GM12878 (cell line): ENCODE results near the gene CHRND. TPM values are rescaled to one million over a fixed set of nuclear protein-coding genes. Genes with fewer than 3 reads are reported as not detected.

Source experiments
- ATAC-seq: fragments of 200-7000 bp; cut with Tn5 transposase; 3 replicates; pipeline ENCODE4 v1.9.1; 2020; ENCODE audit warnings: mild to moderate bottlenecking, moderate library complexity
- BruUV-seq: library from RNA; stranded (reverse); fragments of 400-500 nt; replicated peaks from 2 replicates; lab custom pipeline; 2021; lab: Mats Ljungman, UMichigan
- CTCF ChIA-PET: fragments of 300-600 bp; sonication (Branson Sonifier 250); formaldehyde crosslinking; extraction: SDS; loops from one replicate; lab custom pipeline; 2021; ENCODE audit warnings: inconsistent platforms; lab: Yijun Ruan, JAX
- POLR2A ChIA-PET: fragments of 350-600 bp; formaldehyde crosslinking; extraction: SDS; loops from one replicate; lab custom pipeline; 2021; ENCODE audit warnings: inconsistent platforms; lab: Charles Lee
- RAD21 ChIA-PET: fragments of 300-600 bp; sonication (Branson Sonifier 250); formaldehyde crosslinking; loops from one replicate; lab custom pipeline; 2023; ENCODE audit warnings: antibody characterized with exemption; ENCODE audit not compliant: unreplicated experiment; lab: Charles Lee
- SMC1A ChIA-PET: fragments of 300-600 bp; sonication (Branson Sonifier 250); formaldehyde crosslinking; loops from one replicate; lab custom pipeline; 2023; ENCODE audit not compliant: unreplicated experiment, uncharacterized antibody; lab: Charles Lee
- DNase-seq: peaks from one replicate; pipeline ENCODE4 v3.0.0-alpha.2; 2011; ENCODE audit warnings: low read depth, low spot score
- FAIRE-seq: peaks from 3 replicates; lab custom pipeline; 2011; peaks lifted over from hg19 to GRCh38; lab: Jason Lieb, UNC
- H2AFZ ChIP-seq: 2 replicates; pipeline ENCODE4 v1.6.0; 2011; ENCODE audit warnings: low read depth, low read length, control low read depth; ENCODE audit not compliant: control insufficient read depth
- H3K27ac ChIP-seq: 2 replicates; pipeline ENCODE4 v1.5.1; 2011; ENCODE audit warnings: control low read depth; ENCODE audit not compliant: control insufficient read depth, insufficient read depth
- H3K27me3 ChIP-seq, 2 experiments: replicated peaks in 1 of 2; 2 replicates each; pipeline versions ENCODE4 v1.6.0 to v1.6.1; 2011; ENCODE audit warnings: low read length in 1 of 2; ENCODE audit not compliant: control insufficient read depth in 2 of 2, insufficient read depth in 2 of 2
- H3K36me3 ChIP-seq, 2 experiments: 2 replicates each; pipeline ENCODE4 v1.5.1; 2011; ENCODE audit warnings: low read length in 1 of 2; ENCODE audit not compliant: control insufficient read depth in 2 of 2, insufficient read depth in 2 of 2
- H3K4me1 ChIP-seq: 2 replicates; pipeline ENCODE4 v1.6.1; 2011; ENCODE audit warnings: mild to moderate bottlenecking, low read length, moderate library complexity, mixed read lengths; ENCODE audit not compliant: control insufficient read depth, insufficient read depth
- H3K4me2 ChIP-seq: 2 replicates; pipeline ENCODE4 v1.6.0; 2011; ENCODE audit warnings: control low read depth; ENCODE audit not compliant: control insufficient read depth, insufficient read depth
- H3K4me3 ChIP-seq: fragments of 200-600 bp; sonication (generic); 2 replicates; pipeline ENCODE4 v1.5.1; 2016
- H3K79me2 ChIP-seq: 2 replicates; pipeline ENCODE4 v1.6.0; 2011; ENCODE audit warnings: low read length; ENCODE audit not compliant: control insufficient read depth, insufficient read depth
- H3K9ac ChIP-seq: 2 replicates; pipeline ENCODE4 v1.8.0; 2011; ENCODE audit warnings: low read length, control low read depth, mixed read lengths; ENCODE audit not compliant: control insufficient read depth, insufficient read depth
- H3K9me3 ChIP-seq: replicated peaks from 3 replicates; pipeline ENCODE4 v1.5.1; 2011; ENCODE audit warnings: mild to moderate bottlenecking, low read length; ENCODE audit not compliant: control insufficient read depth, insufficient read depth
- H4K20me1 ChIP-seq: 2 replicates; pipeline ENCODE4 v1.6.0; 2011; ENCODE audit not compliant: control insufficient read depth, insufficient read depth
- ASH2L ChIP-seq: fragments of 300-600, 200-600 bp; sonication (generic); IDR thresholded peaks from 2 replicates; pipeline ENCODE4 v1.6.1; 2017; ENCODE audit warnings: low read depth, mild to moderate bottlenecking, borderline replicate concordance
- BHLHE40 ChIP-seq, 2 experiments: fragments of 450-650 bp in 1 of 2; IDR thresholded peaks; 2 replicates each; pipeline ENCODE4 v1.6.1; 2011 to 2017; ENCODE audit warnings: low read depth in 2 of 2, borderline replicate concordance in 1 of 2, improper control_type of control experiment in 1 of 2, low read length in 1 of 2, mild to moderate bottlenecking in 1 of 2
- CREM ChIP-seq: IDR thresholded peaks from 2 replicates; pipeline ENCODE4 v1.6.1; 2014; ENCODE audit warnings: antibody characterized with exemption, low read depth
- EGR1 ChIP-seq, 2 experiments: IDR thresholded peaks; 1 replicate in 1 of 2; 2 replicates in 1 of 2; pipeline ENCODE4 v1.6.1; 2011 to 2012; ENCODE audit warnings: low read depth in 2 of 2, low read length in 2 of 2, borderline replicate concordance in 1 of 2, mild to moderate bottlenecking in 1 of 2, moderate library complexity in 1 of 2
- ETV6 ChIP-seq, 2 experiments: fragments of 450-650 bp in 1 of 2; IDR thresholded peaks in 1 of 2; conservative IDR thresholded peaks in 1 of 2; 2 replicates each; pipeline ENCODE4 v1.6.1; 2014; ENCODE audit warnings: antibody characterized with exemption in 1 of 2, borderline replicate concordance in 1 of 2, low read depth in 1 of 2, mild to moderate bottlenecking in 1 of 2, moderate library complexity in 1 of 2
- FOXM1 ChIP-seq: IDR thresholded peaks from 2 replicates; pipeline ENCODE4 v1.6.1; 2012; ENCODE audit warnings: low read depth, mild to moderate bottlenecking, inconsistent platforms, low read length, moderate library complexity
- HDAC2 ChIP-seq: fragments of 200-600 bp; sonication (generic); IDR thresholded peaks from 2 replicates; pipeline ENCODE4 v1.6.1; 2017
- IKZF1 ChIP-seq: fragments of 450-650 bp; conservative IDR thresholded peaks from 2 replicates; pipeline ENCODE4 v1.6.1; 2017; ENCODE audit warnings: antibody characterized with exemption, mild to moderate bottlenecking
- MTA3 ChIP-seq: IDR thresholded peaks from 2 replicates; pipeline ENCODE4 v1.6.1; 2012; ENCODE audit warnings: low read length, inconsistent platforms, borderline replicate concordance
- PAX5 ChIP-seq: IDR thresholded peaks from 2 replicates; pipeline ENCODE4 v1.6.1; 2011; ENCODE audit warnings: low read depth, low read length, borderline replicate concordance
- RELA ChIP-seq: fragments of 450-650 bp; IDR thresholded peaks from 2 replicates; pipeline ENCODE4 v1.8.0; 2014; ENCODE audit warnings: borderline replicate concordance; ENCODE audit not compliant: partially characterized antibody
- SREBF2 ChIP-seq: IDR thresholded peaks from 2 replicates; pipeline ENCODE4 v1.6.1; 2012; ENCODE audit warnings: mild to moderate bottlenecking, low read length
- STAT1 ChIP-seq: fragments of 450-650 bp; conservative IDR thresholded peaks from 2 replicates; pipeline ENCODE4 v1.6.1; 2014; ENCODE audit warnings: antibody characterized with exemption, mild to moderate bottlenecking
- ZBED1 ChIP-seq: IDR thresholded peaks from 2 replicates; pipeline ENCODE4 v1.6.1; 2016; ENCODE audit warnings: borderline replicate concordance
- ZNF622 ChIP-seq: fragments of 450-650 bp; IDR thresholded peaks from 2 replicates; pipeline ENCODE4 v1.6.1; 2017; ENCODE audit warnings: mild to moderate bottlenecking, inconsistent platforms
- WGBS: methylation state at CpG from one replicate; pipeline ENCODE4 v1.1.6; 2016; ENCODE audit warnings: low lambda C conversion rate; ENCODE audit not compliant: insufficient replicate concordance, insufficient coverage; ENCODE audit errors: missing lambda C conversion rate; 5-methylcytosine and 5-hydroxymethylcytosine counted together
- in situ Hi-C: fragments of 300-500 bp; cut with MboI; formaldehyde crosslinking; loops from 9 replicates; pipeline ENCODE4 v1.14.3; 2018; ENCODE audit warnings: mixed read lengths
- intact Hi-C: fragments of 100-400 bp; cut with micrococcal nuclease; formaldehyde crosslinking; loops from one replicate; pipeline ENCODE4 v1.14.2; 2022; ENCODE audit not compliant: unreplicated experiment
- polyA plus RNA-seq, 11 experiments: library from polyadenylated mRNA; depleted of rRNA in 4 of 11; unstranded in 6 of 11; stranded (reverse) in 5 of 11; fragments of >200 nt; fragmentation: Nextera tagmentation in 4 of 11; fragmentation: Illumina TruSeq in 1 of 11; extraction: Ambion mirVana in 4 of 11; extraction: Trizol in 1 of 11; gene quantifications; 1 replicate in 1 of 11; 2 replicates in 10 of 11; pipeline versions ENCODE4 v1.2.1 to v1.2.3, GENCODE V29; 2011 to 2016; ENCODE audit warnings: inconsistent platforms in 2 of 11, missing spikeins in 2 of 11, low read depth in 1 of 11
- total RNA-seq, 4 experiments: library from RNA; depleted of rRNA in 3 of 4; stranded (reverse); fragments of >200 nt in 3 of 4; fragmentation: Illumina TruSeq in 1 of 4; extraction: Trizol in 1 of 4; gene quantifications; 2 replicates each; pipeline versions ENCODE4 v1.2.1 to v1.2.3, GENCODE V29; 2013 to 2021

Gene CHRND
- total and polyA plus RNA-seq, 10 of the 15 experiments (the other 5 are each of a cell fraction or from before 2014, with no cell fraction given): not detected

DNA sequence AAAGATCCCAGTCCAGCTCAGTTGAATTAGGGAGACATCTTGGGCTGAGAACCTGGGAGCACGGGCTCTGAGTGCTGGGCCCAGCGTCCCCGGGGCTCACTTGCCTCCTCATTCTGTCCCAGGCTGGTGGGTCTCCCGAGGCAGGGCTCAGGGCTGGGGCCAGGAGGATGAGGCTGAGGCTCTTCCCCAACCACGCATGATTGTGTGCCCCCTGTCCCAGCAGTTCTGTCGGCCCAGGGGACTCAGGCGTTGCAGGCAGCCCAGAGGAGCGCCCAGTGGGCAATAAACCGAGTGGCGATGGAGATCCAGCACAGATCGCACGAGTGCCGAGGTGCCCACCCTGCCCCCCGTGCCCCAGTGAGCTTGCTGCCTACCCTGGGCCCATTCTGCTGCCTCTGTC, 4.9 kb upstream of the CHRND start:
- no TSS peak for BruUV-seq
- ChIA-PET POLR2A (interaction anchor here (0.5 kb wide), 1 partner anchor 167 kb away, joined by 6 read pairs; no protein-coding TSS in a partner anchor), CTCF (interaction anchor here (0.7 to 1.6 kb wide), 4 partner anchors 11 to 1013 kb away, joined by 3 to 5 read pairs (median 4); no protein-coding TSS in a partner anchor), RAD21 (no interaction called here)
- WGBS: 52% methylated on average over 14 of the region's 14 CpGs
- no peaks in the 10 kb centered on the region for H3K36me3 ChIP-seq
- no peak overlapping the region for H3K4me3 ChIP-seq
- ATAC-seq: no peak
- TF ChIP-seq HDAC2: no peak
- TF ChIP-seq CREM: no peak
- TF ChIP-seq RELA: no peak
- TF ChIP-seq ASH2L: no peak
- no peak for TF ChIP-seq MTA3
- TF ChIP-seq BHLHE40 (IDR thresholded peaks at IDR 0.05; ENCODE audit: borderline replicate concordance in 1 of 2, low read depth in 2 of 2, low read length in 1 of 2): no peak
- TF ChIP-seq STAT1: no peak
- no peak for TF ChIP-seq SREBF2
- no peak for TF ChIP-seq ZBED1
- TF ChIP-seq ETV6 (conservative IDR thresholded peaks at IDR 0.05 in 1 of 2, IDR thresholded peaks at IDR 0.05 in 1 of 2; ENCODE audit: borderline replicate concordance in 1 of 2, low read depth in 1 of 2): no peak
- TF ChIP-seq IKZF1: no peak
- no peak for TF ChIP-seq EGR1 (IDR thresholded peaks at IDR 0.05; ENCODE audit: borderline replicate concordance in 1 of 2, low read depth in 2 of 2, low read length in 2 of 2)
- no peak for TF ChIP-seq ZNF622
- no peak for TF ChIP-seq FOXM1
- no peak for TF ChIP-seq PAX5
- TF ChIP-seq, all 136 proteins: peak for 0
- Histone ChIP-seq H4K20me1 (no peaks in the 10 kb centered on the region), H3K4me1 (no peaks in the 10 kb centered on the region), H3K27me3 (peaks cover 3 to 6% of the 10 kb centered on the region in 2 experiments; a peak in 3 of 4 replicates), H2AFZ (no peak overlapping the region), H3K27ac (no peak overlapping the region), H3K9me3 (no peaks in the 10 kb centered on the region), H3K4me2 (no peak overlapping the region), H3K9ac (no peak overlapping the region), H3K79me2 (no peaks in the 10 kb centered on the region)
- SMC1A ChIA-PET: no interaction called here
- in situ Hi-C loops: no loop called here
- no peak for FAIRE-seq
- no peak for DNase-seq
- intact Hi-C loops: no loop called here
